HK-2 (cell line): ENCODE results near the gene MYH7.
"Not testable (repeated sequence)": the region's sequence is repeated elsewhere in the genome, so short reads cannot be mapped to it uniquely, and the experiment has no call there.

ENCODE experiments used
- DNase-seq: peaks from one replicate; pipeline ENCODE4 v3.0.0-alpha.2; 2018; ENCODE audit not compliant: unreplicated experiment

Gene MYH7

DNA sequence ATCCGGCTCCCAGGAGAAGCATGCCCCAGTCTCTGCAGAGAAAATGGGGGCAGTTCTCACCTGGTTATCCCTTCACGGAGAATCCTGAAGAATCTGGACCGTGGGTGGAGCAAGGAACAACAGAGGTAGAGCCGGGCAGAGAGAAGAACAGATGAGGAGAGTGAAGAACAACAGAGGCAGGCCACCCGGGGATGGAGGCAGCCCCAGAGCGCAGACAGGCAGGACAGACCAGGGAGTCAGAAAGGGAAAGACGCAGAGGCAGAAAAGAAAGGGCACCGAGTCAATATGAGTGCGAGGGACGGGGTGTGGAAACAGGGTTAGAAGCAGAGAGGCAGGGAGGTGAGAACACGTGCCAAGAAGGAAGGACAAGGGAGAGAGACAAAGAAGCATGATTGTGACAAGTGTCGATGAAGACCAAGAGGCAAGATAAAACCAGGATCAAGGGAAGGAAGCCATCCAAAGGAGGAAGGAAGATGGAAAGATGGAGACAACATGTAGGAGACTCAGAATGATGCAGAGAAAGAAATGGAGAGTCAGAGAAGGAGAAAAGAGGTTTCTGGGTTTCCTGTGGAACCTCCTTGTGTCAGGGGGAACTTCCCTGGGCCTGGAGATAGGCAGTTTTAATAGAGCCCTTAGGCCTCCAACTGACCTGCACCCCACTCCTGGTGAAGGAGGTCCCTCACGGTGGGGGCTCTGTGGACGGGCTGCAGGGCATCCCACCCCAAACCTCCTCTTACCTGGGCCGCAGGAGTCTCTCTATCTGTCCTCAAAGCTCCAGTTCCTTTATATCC is 27.7 kb downstream of the MYH7 start, which contains the start of gene MYH6:
Gene MYH6, minus strand, starts transcription at position 758 of the 791 bp plus-strand sequence. CDS start 1,050 bp downstream, outside the sequence.
- DNase-seq, result no peak

DNA sequence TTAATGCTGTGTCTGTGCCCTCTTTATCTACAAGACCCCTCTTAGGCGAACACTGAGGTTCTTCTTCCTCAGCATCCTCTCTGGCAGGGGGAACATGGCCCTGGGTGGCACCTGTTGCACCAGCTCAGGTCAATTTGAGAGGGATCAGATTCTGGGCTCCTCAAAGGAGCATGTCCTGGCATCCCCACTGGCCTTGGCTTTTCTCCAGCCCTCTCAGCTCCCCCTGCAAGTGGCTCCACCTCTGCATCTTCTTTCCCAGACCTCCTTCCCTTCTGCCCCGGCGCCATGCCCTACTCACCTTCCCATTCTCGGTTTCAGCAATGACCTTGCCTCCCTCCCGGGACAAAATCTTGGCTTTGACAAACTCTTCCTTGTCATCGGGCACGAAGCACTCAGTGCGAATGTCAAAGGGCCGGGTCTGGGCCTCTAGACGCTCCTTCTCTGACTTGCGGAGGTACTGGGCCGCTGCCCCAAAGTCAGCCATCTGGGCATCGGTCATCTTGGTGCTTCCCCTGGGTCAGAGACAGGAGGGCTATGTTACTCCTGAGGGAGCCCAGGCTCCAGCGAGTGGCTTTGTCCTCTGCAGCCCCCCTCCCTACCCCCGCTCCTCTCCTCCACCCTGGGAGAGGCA is 28.6 kb downstream of the MYH7 start:
- no peak for DNase-seq

DNA sequence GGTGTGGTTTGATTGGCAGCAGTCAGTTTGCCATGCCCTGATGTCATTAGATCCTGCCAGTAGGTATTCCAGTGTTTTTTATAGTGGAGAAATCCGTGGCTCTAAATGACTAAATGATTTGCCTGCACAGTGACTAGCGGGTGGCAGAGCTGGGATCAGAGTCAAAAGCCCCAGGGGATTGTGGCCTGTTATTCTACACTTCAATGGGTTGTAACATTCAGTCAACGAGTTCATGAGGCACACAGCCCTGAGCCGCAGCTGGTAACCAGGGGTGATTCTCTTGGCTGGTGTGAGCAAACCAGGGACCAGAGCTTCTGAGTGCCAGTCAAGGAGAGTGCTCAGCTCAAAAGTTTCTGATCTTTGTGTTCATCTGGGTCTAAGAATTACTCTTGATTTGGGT is 29.2 kb downstream of the MYH7 start:
- DNase-seq, result no peak

DNA sequence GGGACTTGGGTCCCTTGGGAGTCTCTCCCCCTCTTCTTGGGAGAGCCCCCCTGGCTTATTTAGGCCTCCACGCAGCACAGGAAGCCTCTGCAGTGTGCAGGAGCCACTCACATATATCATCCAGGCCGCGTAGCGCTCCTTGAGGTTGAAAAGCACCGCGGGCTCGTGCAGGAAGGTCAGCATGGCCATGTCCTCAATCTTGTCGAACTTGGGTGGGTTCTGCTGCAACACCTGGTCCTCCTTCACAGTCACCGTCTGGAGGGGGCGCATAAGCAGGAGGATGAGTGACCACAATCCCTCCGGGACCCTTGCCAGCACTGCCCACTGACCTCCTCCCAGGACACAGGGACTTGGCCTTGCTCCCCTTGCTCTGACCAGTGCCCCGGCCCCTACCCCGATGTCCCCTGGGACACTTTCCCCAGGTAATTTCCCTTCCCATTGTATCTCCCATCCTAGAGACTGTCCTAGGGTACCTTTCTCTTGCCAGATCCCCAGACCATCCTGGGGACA is 29.9 kb downstream of the MYH7 start:
- no peak for DNase-seq

DNA sequence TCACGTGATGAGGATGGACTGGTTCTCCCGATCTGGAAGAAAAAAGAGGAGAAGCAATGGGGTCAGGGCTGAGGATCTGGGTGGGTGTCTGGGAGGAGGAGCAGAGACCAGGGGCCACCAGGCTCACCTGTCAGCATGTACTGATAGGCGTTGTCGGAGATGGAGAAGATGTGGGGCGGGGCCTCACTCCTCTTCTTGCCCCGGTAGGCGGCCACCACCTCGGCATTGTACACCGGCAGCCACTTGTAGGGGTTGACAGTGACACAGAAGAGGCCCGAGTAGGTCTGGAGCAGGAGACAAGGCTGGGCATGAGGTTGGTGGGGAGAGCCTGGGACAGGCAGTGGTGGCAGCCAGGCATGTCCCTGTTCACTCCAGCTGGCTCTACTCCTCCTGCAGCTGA is 30.4 kb downstream of the MYH7 start:
- DNase-seq, result no peak

DNA sequence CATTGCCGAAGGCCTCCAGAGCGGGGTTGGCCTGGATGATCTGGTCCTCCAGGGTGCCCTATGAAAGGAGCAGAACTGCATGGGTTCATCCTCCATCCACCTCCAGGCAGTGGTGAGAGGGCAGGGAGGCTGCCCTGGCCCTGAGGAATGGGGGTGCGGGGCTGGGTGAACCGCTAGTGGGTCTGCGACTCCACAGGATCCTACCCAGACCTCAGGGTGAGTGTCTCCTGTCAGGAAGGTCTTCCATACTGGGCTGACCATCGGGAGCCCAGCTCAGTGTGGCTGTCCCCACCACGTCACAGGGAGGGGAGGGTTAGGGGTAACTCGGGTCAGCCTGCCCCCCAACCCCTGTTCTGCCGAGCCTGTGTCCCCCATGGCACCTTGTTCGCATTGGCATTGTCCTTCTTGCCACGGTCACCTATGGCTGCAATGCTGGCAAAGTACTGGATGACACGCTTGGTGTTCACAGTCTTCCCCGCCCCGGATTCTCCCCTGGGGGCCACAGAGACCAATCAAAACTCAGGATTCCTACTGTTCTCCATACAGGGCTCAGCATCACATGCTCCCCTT is 31.0 kb downstream of the MYH7 start:
- DNase-seq, result no peak

DNA sequence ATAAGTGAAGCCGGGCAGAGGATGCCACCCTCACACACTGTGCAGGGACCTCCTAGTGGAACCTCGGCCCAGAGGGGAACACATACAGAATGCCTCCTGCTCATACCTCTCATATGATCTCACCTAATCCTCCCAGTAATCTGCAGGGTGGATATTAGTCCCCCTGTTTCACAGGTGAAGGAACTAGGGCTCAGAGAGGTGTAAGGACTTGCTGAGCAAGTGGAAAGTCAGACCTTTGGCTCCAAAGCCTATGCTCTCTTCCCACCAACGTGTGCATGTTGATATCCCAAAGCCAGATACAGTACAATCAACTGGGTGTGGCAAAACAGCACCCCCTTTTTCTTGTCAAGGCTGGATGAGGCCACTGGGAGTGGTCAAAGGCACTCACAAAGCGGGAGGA is 31.6 kb downstream of the MYH7 start:
- DNase-seq, result no peak

DNA sequence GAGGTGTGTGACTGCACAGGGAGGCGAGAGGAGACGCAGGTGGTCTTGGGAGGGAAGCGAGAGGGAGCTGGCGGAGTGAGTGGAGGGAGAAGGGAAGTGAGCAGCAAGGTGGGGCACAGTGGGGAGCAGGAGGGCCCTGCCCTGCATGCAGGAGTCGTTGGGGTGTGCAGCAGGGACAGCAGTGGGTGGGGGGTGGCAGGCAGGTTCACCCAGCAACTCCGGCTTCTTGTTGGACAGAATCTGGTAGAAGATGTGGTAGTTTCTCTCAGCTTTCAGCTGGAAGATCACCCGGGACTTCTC is 32.4 kb downstream of the MYH7 start:
- no peak for DNase-seq

DNA sequence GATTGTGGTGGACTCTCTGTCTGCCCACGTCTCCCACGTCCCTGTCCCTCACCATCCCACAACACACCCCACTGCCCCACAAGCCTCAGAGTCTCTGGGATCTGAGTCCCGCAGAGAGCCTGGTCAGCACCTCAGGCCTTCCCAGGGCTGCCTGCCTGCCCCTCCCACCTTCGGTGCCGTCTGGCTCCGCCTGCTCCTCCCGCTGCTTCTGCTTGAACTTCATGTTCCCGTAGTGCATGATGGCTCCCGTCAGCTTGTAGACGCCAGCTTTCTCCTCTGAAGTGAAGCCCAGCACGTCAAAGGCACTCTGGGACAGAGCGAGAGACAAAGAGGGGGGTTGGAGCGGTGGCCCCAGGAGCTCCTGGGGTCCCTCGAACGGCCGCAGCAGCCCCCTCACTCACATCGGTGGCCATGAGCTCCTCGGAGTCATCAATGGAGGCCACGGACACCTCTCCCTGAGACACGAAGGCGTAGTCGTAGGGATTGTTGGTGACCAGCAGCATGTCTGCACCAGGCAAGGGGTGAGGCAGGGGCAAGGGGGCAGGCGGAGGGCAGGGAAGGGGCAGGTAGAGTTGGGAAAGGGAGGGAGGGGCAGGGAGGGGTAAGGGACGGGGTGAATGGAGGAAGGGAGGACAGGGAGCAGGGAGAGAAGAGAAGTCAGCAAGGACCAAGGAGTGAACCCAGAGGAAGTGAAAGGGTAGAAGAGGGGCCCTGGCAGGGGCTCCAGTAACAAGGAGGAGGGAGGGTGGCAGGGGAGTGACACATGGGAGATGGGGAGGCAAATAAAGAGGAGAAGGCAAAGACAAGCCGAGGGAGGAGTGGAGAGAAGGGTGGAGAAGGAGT is 32.9 kb downstream of the MYH7 start:
- no peak for DNase-seq

DNA sequence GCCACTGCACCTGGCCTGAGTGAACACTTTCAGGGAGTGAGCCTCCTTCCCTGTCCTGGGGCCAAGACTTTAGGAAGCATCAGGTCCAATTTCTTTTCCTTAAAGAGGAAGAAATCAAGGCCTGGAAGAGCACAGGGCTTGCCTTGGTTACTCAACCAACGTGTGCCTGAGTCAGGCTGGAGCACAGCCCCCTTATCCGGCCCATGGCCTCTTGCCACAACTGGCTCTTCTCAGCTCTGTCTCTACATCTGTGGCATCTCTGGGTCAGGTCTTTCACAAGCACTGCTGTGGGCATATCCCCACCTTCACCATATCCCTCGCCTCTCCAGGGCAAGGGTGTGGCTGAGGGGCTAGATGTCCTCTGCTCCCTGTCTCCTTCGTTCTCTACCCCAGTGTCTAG is 34.2 kb downstream of the MYH7 start:
- DNase-seq, result no peak

DNA sequence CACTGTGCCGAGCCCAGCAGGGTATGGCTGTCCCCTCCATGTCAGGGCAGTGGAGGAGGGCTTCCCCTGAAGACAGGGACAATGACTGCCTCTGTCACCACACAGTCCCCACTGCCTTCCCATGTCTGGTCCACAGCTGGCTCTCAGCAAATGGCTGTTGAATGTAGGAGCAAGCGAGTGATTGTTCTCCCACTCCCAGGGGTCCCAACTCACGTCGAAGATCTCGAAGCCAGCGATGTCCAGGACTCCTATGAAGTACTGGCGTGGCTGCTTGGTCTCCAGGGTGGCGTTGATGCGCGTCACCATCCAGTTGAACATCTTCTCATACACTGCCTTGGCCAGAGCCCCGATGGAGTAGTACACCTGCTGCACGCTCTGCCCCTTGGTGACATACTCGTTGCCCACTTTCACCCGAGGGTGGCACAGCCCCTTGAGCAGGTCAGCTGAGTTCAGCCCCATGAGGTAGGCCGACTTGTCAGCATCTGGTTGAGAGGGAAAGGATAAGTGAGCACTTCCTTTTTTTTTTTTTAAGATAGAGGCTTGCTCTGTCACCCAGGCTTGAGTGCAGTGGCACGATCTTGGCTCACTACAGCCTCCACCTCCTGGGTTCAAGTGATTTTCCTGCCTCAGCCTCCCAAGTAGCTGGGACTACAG is 34.8 kb downstream of the MYH7 start:
- not testable (repeated sequence) for DNase-seq

DNA sequence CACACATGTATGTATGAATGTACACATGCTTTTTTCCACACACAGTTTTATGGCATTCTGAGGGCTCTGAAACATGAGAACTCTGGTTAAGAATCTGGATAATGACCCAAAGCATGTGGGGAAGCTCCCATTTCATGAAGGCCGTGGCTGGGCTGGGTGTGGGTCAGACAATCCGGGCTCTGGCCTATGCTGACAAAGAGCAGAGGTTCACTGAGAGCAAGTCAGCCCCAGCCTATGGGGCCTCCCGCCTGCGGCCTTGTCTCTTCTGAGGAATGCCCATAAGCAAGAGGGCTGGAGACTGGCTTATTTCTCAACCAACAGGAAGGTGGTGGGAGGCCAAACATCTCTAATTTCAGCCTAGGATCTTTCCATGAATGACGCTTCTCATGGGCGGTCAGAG is 35.9 kb downstream of the MYH7 start:
- DNase-seq, result no peak

DNA sequence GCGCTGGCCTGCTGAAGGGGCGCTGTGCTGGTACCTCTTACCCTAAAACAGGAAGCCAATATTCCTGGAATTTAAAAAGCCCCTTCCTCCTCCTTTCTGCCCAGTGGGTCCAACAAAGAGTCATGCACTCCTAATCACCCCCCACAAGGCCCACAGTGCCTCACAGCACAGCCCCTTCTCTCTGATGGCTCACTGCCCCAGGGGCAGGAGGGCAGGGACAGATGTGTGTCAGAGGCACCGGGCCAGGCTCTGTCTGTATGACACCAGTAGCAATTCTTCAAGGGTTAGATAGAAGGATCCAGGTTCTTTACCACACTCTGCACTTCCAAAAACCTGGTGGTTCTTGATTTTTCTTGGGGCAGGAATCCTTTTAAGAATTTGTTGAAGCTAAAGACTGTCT is 36.3 kb downstream of the MYH7 start:
- DNase-seq, result no peak

DNA sequence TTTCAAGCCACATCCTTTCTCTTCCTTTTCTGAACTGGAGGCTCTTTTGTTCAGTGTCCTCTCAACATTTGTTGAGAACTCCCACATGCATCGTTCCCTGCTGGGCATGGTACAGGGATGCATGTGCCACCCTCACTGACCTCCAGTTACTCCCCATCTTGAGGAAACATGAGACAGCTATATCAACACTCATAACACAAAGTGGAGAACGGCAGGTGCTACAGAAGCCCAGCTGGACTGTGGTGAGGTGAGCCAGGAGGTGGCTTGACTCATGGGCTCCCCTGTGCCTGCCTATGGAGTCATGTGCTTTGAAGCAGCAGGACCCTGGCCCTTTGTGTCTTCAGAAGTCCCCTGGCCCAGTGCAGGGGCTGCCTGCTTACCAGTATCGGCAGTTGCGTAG is 37.1 kb downstream of the MYH7 start:
- DNase-seq, result no peak

DNA sequence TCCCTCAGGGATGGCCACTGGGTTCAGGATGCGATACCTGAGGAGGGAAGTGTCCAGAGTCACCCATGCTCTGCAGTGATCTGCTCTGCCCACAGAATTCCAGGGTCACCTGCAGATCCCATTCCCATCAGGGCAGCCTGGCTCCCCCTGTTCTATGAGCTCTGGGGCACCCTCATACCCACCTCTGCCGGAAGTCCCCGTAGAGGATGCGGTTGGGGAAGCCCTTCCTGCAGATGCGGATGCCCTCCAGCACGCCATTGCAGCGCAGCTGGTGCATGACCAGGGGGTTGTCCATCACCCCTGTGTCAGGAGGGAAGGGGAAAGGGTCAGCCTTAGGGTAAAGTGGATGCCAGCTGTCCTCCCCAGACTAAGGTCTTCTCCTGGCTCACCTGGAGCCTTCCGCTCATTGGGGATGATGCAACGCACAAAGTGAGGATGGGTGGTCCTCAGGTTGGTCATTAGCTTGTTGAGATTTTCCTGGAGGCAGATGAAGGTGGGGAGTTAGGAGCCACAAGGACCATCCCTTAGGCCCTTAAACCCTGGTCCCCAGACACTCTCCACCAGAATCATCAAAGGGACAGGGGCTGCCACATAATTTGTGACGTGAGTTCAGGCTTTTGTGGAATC is 38.6 kb downstream of the MYH7 start:
- DNase-seq, result no peak

DNA sequence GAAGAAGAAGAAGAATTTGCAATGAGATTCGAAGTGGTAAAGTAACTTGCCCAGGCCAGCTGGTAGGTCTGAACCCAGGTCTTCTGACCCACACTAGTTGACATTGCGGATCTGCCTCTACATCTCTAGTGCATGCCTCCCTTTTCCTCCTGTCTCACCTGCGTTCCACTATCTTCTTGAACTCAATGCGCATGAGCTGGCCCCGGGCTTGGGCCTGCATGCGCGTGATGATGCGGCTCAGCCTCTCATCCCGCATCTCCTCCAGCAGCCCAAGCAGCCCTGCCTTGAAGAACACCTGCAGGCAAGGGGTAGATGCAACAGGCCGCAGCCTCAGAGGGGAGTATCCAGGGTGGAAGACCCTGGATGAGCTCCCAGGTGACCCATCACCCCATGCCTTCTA is 39.3 kb downstream of the MYH7 start:
- DNase-seq, result no peak

DNA sequence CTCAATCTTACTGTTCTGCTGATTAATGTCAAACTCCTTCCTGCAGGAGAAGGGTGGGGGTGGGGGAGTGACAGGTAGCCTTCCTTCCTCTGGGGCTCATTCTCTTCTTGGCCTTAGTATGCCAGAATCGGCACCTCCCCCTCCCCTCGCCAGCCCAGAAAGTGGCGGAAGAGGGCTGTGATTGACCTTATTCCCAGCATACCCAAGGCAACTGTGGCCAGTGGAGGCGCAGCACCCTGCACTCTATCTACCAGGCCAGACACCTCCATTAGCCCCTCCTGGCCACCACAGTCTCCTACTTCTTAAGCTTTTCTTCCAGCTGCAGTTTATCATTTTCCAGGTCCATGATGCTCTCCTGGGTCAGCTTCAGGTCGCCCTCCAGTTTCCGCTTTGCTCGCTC is 42.8 kb downstream of the MYH7 start:
- DNase-seq, result no peak

DNA sequence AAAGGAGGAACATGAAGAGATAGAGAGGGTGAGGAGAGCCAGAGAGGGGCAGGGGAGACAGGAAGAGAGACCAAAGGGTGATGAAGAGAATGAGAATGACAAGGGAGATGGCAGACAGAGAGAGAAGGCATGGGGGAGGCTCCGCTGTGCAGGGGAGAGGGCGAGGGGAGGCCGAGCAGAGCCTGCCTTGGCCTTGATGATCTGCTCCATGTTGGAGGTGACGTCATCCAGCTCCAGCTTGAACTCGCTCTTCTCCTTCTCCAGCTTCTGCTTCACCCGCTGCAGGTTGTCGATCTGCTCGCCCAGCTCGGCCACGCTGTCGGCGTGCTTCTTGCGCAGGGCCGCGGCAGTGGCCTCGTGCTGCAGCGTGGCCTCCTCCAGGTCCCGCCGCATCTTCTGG is 45.6 kb downstream of the MYH7 start:
- not testable (repeated sequence) for DNase-seq

DNA sequence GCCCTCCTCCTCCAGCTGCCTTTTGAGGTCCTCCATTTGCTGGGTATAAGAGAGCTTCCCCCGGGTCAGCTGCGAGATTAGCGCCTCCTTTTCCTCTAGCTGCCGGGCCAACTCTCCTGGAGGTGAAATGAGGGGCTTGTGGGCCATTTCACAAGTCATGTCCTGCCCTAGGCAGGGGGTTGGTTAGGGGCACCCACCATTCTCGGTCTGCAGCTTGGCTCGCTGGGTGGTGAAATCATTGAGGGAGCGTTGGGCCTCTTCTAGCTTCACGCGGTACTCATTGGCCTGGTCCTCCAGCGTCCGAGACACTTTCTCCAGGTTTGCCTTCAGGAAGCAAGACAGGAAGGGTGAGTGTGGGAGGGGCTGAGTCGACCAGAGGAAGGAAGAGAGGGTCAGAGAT is 46.1 kb downstream of the MYH7 start:
- DNase-seq, result no peak

DNA sequence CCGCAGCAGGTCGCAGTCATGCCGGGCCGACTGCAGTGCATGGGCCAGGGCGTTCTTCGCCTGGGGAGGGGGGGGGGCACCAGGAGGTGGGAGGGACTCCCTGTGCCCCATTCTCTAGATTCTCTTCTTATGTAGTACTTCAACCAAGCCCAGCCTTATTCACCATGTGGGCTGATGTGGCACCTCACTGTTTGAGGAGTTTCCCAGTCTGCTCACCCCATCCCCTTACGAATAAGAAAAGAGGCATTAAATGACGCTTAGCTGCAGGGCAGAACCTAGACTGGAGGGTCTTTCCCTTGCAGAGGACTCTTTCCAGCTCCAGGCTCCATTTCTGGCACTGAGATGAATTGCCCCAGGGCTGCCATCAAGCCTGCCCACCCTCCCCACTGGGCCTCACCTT is 46.5 kb downstream of the MYH7 start:
- DNase-seq, result no peak
